ENCODE data around the gene NCOR1. TPM values are rescaled to one million over a fixed set of nuclear protein-coding genes. Genes with fewer than 3 reads are reported as not detected.

NCOR1 gene
- total and polyA plus RNA-seq, 2 of the 8 experiments (the other 6 are each of a cell fraction or from before 2014, with no cell fraction given): 65.4 to 142 TPM

DNA sequence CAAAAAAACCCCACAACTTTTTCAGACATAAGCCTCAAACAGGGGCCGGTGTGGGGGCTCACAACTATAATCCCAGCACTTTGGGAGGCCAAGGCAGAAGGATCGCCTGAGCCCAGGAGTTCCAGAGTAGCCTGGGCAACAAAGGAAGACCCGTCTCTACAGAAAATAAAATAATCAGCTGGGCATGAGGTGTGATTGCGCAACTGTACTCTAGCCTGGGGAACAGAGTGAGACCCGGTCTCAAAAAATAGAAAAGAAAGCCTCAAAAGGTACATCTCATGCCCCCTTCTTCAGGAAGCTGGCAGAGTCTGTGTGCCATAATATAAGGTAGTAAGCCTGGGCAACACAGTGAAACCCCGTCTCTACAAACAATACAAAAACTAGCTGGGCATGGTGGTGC, 219.0 kb downstream of the NCOR1 start:
- CTCF ChIA-PET (ENCODE audit: partially characterized antibody): interaction anchor here (1.5 to 4.6 kb wide), 4 partner anchors 31 to 146 kb away, joined by 5 to 38 read pairs (median 8); partner anchors contain the start of gene ADORA2B
- Histone ChIP-seq H3K27ac (ENCODE audit: low read depth, low read length) (no peak overlapping the region), H3K4ac (replicated peaks; ENCODE audit: insufficient read length, low read depth, low read length) (no peak overlapping the region), H3K9me3 (ENCODE audit: insufficient read depth in 2 of 2, low read depth in 1 of 2, low read length in 1 of 2) (no peaks in the 10 kb centered on the region), H4K91ac (replicated peaks; ENCODE audit: insufficient read length, low read length) (no peak overlapping the region), H3K23ac (ENCODE audit: insufficient read length) (no peak overlapping the region), H2BK12ac (ENCODE audit: low read depth, low read length) (no peak overlapping the region), H4K8ac (ENCODE audit: extremely low read depth, insufficient read depth, low read length) (no peak overlapping the region), H3K9ac (replicated peaks in 1 of 4; ENCODE audit: extremely low read depth in 1 of 4, low read depth in 3 of 4, low read length in 3 of 4) (no peak overlapping the region), H2BK20ac (ENCODE audit: low read length) (no peak overlapping the region), H3K36me3 (ENCODE audit: control insufficient read depth in 2 of 4, insufficient read depth in 4 of 4, low read length in 3 of 4) (peaks cover 0 to 5% (median 2%) of the 10 kb centered on the region in 4 experiments; a peak in 5 of 8 replicates), H2AFZ (ENCODE audit: low read length) (no peak overlapping the region), H3K14ac (ENCODE audit: insufficient read length) (no peak overlapping the region), H2BK120ac (replicated peaks; ENCODE audit: low read depth, low read length) (no peak overlapping the region), H2AK5ac (ENCODE audit: low read depth, low read length) (no peak overlapping the region), H3K23me2 (ENCODE audit: low read depth, low read length) (peaks cover 4% of the 10 kb centered on the region), H3K79me2 (ENCODE audit: control insufficient read depth in 1 of 2, insufficient read depth in 2 of 2, low read length in 2 of 2) (peaks cover 7 to 13% of the 10 kb centered on the region in 2 experiments), H2BK15ac (ENCODE audit: low read length) (no peak overlapping the region), H3K4me3 (ENCODE audit: extremely low read depth in 1 of 4, insufficient read depth in 2 of 4, low read depth in 3 of 4, low read length in 4 of 4) (no peak overlapping the region), H4K20me1 (replicated peaks in 1 of 2; ENCODE audit: control insufficient read depth in 1 of 2, insufficient read depth in 2 of 2, low read length in 2 of 2) (peaks cover 4 to 5% of the 10 kb centered on the region in 2 experiments), H4K5ac (ENCODE audit: insufficient read length, low read depth, low read length) (no peak overlapping the region), H3K27me3 (replicated peaks in 1 of 4; ENCODE audit: control insufficient read depth in 3 of 4, extremely low read depth in 1 of 4, insufficient read depth in 3 of 4, low read length in 3 of 4) (no peaks in the 10 kb centered on the region), H3K56ac (replicated peaks; ENCODE audit: insufficient read length, low read depth, low read length) (no peak overlapping the region), H3K18ac (ENCODE audit: extremely low read depth, low read length) (no peak overlapping the region), H2BK5ac (ENCODE audit: low read depth, low read length) (no peak overlapping the region), H3K4me1 (replicated peaks in 1 of 4; ENCODE audit: control insufficient read depth in 3 of 4, insufficient read depth in 4 of 4, low read length in 3 of 4) (peaks cover 0 to 6% (median 2%) of the 10 kb centered on the region in 4 experiments; a peak in 3 of 7 replicates), H3K4me2 (ENCODE audit: insufficient read depth in 1 of 2, low read depth in 2 of 2, low read length in 2 of 2) (no peak overlapping the region), H3K79me1 (ENCODE audit: low read depth, low read length) (peaks cover 8% of the 10 kb centered on the region)
- POLR2A ChIA-PET (ENCODE audit: partially characterized antibody): interaction anchor here (0.7 to 4.5 kb wide), 4 partner anchors 23 to 54 kb away, joined by 3 to 41 read pairs (median 3); partner anchors contain the start of gene ADORA2B
- DNase-seq (ENCODE audit: low read depth in 1 of 2, low spot score in 2 of 2) (peak in 1 of 2 experiments; percentile 27), FAIRE-seq (no peak)
- WGBS, 2 experiments (ENCODE audit: extremely low coverage in 1 of 2, insufficient coverage in 1 of 2, insufficient read length in 1 of 2, insufficient replicate concordance in 2 of 2, low coverage in 1 of 2, low lambda C conversion rate in 2 of 2, missing lambda C conversion rate in 1 of 2): 72% methylated on average over 6 of the region's 6 CpGs; no CpG with 5 or more reads in 1 of the 2 experiments
- TF ChIP-seq SIN3A (conservative IDR thresholded peaks at IDR 0.05 in 1 of 2, IDR thresholded peaks at IDR 0.05 in 1 of 2; ENCODE audit: low read depth in 1 of 2, low read length in 2 of 2): no peak
- TF ChIP-seq CEBPB (IDR thresholded peaks at IDR 0.05; ENCODE audit: low read depth, low read length): peak; percentile 93
- TF ChIP-seq BCL11A (IDR thresholded peaks at IDR 0.05; ENCODE audit: low read depth in 2 of 2, low read length in 2 of 2): no peak
- no peak for TF ChIP-seq RFX5 (IDR thresholded peaks at IDR 0.05; ENCODE audit: borderline replicate concordance, low read depth, low read length)
